Activated CD4-positive, CD25-positive, alpha-beta regulatory T cell (primary cell): ENCODE measurements around the gene TWIST1.

Experiments used
- DNase-seq, 4 experiments: peaks; one replicate each; lab custom pipeline; 2025; lab: John Stamatoyannopoulos, UW

TWIST1 gene

GRCh38 chr7:19113002-19113350, 4.5 kb downstream of the TWIST1 start:
- DNase-seq = no peak

DNA sequence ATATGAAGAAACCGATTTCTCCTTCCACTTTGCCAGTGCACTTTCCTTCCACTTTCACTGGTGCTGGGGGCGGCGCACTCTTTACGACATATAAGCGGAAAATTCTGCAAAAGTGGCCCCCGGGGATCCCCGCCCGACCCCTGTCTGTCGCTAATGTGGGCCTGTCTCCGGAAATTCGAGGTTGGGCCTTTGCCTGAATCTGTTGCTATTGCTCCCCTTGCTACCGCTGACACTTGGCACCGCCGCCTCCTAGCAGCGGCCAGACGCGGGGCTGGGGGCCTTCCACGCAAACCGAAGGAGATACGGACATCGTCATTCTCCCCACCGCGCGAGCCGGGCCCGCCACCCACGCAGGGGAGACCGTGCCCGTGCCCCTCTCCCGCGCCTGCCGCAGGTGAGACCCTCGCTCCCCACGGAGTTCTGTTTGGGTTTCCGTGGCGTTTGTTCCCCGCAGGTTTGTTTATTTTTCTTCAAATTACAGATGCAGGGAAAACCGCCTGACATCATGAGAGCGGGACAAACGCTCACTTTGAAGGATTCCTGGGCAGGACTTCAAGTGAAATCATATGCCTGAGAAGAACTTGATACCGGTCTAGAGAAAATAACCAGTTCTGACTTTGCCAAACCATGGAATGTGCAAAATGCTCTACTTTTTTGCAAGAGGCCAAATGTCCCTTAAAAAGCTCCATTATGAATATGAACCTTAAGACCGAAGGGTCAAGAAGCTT, 5.0 kb downstream of the TWIST1 start:
- DNase-seq = no peak

DNA sequence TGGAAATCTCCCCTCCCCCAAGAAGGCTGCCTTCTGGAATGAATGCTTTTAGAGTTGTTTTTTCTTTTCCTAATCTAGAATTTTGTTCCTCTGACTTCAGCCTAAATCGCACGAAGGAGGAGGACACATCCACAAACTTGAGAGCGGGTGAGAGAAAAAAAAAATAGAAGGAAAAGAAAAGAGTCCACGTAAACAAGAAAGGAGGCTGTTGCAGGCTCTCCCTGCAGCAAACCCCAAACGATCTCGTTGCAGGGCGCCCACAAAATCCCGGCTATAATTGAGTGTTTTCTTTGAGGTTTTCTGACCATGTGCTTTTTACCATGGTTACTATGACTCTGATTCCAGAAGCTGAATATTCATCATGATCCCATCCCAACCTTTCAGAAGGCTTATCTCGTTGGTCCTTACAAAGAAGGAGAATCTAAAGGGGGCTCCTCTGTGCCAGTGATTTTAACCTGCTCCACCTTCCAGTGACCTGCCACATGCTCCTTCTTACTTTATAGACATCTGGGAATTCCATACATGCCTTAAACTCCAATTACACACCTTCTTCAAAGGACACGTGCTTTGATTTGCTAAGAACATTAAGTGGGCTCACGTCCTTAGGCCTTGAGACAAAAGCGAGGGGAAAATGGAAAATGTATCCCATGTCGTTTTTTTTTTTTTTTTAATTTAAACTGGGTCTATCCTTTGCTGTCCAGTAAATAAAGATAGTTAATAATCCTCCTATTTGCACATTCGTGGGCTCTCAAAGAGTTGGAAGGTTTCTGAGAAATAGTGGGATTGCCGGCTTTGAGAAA, 5.8 kb downstream of the TWIST1 start:
- no peak for DNase-seq

DNA sequence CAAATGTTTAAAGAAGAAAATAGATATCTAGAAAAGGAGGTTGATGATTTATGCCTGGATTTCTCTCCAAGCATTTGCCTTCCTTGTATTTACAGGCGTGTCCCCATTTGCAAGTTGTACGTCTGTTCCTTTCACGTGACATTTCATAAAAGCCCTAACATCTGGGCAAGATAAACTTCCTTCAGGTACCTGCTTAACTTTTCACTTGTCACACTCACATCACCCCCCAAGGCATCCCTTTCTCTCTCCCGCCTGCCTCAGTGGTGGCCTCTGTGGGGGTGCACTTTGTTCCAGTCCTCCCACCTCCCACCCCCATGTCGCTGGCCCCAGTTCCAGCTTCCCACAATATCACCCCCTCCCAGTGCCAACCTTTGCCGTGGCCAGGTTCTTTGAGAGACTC, 6.7 kb downstream of the TWIST1 start:
- DNase-seq = no peak

DNA sequence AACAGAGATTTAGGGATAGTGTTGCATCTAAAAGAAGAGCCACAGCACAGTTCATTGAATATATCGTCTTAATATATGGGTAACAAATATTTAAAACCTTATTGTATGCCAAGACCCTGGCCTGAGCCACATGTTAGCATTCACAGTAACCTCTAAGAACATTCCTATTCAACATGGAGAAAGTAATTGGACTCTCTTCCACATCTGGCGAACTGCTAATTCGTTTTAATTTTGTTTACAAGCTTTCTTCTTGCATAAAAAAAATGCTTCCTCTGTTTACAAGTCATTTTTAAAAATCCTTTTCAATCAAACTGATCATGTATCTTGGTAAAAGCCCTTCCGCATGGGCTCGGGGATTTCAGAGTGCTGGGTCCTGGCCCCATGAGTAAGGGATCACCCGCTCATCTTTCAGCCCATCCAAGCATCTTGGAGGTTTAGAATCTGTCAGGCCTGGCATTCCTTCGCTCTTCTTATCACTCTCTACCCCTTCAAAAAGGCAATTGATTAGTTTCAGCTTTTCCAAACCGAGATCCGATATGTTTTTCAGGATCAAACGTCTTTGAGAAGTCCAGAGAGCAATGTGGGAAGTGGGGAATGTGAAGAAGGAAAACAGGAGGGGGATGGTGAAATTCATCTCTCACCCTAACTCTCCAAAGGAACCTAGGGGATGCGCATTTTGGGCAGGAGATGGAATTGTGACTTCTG, 7.3 kb downstream of the TWIST1 start:
- DNase-seq = no peak

DNA sequence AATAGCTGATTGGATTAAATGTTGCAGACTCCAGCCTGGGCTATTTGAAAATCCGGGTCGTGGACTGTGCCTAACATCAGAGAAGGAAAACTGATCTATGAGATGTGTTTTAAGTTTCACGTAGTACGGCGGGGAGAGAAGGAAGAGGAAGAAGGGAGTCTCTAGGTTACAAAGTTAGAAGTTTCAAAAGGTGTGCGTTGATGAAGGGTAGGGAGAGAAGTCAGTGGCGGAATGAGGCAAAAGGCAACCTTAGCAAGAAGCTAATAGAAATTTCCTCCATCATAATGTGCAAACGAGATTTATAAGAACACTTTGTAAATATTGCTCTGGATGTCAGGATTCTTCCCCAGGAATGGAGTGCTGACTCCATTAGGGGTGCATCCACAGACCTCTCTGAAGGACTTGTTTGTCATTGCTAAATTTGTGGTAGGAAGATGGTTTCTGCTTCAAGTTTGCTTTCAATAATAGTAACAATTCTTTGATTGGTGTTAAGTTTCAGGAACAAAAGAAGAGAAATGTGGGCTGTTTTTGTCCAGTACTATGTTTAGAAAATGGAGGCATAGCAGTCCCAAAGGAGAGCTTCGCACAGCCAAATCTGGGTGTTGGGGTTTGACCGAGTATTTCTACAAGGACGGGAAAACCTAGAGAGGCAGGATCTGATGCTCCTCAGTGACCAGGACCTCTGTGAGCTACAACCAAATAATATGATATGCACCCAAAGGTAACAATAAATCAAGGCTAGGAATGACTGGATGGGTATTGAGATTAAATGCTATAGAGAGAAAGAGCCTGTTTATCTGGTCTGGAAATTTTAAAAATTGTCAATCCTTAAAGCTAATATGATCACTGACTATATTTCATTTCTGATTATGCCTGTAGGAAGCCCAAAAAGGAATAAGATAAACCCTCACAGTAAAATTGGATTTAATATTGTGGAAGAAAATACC, 8.2 kb downstream of the TWIST1 start:
- DNase-seq = no peak

DNA sequence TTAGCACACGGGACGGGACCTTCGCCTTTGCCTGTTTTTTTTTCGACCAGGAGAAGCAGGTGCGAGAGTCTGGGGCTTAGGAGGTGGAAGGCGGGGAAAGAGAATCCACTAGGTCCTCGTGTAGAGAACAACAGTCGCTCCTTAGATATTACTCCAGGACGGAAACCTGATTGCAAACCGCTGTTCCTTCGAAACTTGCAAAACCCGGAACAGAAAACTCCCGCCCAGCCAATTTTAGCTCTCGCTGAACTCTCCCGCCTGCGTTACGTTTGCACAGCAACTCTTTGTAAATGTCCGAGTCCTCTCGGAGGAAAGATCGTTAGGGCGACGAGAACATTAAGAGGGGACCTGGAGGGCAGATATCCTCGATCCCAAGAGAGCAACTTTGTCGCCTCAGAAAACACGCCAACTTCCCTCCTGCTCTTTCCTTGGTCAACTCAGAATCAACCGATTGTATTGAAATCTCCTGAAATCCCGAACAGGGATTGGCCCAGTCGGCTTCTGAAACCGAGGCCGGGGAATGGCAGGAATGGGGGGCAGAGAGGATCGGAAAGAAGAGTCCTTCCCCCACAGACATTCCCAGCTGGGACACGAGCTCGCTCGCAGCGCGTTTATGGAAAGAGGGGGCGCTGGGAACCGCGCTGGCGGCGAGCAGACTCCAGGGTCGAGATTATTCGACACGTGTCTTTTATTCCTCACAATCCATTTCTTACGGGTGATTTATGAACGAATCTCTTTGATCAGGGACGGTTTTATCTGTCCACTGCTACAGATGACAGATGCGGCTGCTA, 9.9 kb downstream of the TWIST1 start:
- no peak for DNase-seq

DNA sequence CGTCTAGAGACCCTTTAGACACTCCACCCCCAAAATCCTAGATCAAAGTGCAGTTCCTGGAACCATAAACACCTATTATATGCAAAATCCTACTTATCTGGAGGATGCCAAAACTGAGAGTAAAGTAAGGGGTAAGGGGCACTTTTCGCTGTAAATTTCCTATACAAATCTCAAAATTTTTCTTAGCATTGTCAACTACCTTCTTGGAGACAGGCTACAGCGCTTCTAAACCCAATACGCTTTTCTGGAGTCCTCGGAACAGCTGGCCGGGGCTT, 10.4 kb downstream of the TWIST1 start:
- no peak for DNase-seq

- no peak for DNase-seq
Observed at GRCh38 chr7:19106241-19107080, 11.0 kb downstream of the TWIST1 start.

DNA sequence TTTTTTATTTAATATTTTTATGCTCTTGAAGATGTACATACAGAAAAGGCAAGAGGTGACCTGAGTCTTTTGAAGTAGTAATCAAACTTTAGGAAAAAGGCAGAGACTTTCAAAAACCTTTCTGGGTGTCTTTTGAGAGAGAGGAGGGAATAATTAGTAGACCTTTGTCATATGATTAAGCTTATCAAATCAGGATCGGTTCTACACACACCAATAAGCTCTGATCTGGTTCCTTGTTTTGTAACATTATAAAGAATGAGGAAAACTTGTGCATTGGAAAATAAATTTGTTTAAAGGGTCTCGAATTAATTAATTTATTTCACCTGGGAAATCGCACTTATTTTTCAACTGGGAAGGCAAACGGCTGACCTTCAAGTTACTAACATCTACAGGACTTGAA, 11.9 kb downstream of the TWIST1 start:
- no peak for DNase-seq

- no peak for DNase-seq
Observed at GRCh38 chr7:19104811-19105210, 12.6 kb downstream of the TWIST1 start.

- no peak for DNase-seq
Observed at GRCh38 chr7:19102884-19103283, 14.6 kb downstream of the TWIST1 start.

- no peak for DNase-seq
Observed at GRCh38 chr7:19101909-19102308, 15.5 kb downstream of the TWIST1 start.

DNA sequence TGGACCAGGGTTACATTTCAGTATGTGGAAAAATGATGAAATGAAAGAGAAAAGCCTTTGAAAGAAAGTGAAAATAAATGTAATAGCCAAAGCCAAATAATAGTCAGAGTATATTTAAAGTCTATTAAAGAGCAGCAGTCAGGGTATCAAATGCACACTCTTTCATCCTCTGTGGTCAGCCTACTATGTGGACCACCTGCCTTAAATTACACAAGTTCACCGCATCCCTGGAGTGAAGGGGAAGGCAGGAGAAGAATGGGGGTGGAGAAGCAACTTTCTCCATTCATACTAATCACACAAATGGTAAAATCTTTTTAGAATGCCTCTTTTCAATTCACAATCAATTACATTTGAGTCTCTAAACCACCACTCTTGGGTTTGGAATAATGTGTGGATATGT, 16.0 kb downstream of the TWIST1 start:
- no peak for DNase-seq

DNA sequence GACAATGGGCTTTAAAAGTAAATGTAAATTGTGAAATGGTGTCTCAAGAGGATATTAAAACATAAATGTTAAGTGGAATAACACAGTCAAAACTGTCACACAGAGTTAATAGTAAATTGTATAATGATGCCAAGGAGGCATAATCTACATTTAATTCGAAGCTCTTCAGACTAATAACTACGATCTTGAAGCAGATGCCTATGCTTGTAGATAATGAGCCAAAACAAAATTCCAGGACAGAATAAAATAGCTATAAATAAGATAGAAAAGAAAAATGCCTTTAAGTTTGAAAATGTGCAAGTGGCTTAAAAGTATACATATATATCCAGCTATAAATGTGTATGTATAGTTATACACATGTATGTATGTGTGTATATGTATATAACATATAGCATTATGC, 17.5 kb downstream of the TWIST1 start:
- no peak for DNase-seq

DNA sequence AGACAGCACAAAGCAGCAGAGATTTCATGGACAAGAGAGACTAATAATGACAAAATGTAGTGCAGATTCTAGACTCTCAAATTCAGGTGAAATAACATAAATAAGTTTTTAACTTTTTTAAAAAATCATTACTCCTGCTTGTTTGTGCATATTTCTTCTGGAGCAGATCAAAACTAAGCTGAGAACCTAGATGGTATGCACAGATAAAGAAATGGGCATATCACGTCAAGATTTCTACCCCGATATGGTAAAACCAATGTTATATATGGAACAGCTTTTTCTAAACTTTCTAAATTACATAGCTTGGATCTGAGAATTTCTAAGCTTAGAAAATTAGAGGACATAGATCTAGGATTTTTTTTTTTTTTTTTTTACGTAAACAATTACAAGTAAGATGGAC, 18.2 kb downstream of the TWIST1 start:
- DNase-seq = no peak

DNA sequence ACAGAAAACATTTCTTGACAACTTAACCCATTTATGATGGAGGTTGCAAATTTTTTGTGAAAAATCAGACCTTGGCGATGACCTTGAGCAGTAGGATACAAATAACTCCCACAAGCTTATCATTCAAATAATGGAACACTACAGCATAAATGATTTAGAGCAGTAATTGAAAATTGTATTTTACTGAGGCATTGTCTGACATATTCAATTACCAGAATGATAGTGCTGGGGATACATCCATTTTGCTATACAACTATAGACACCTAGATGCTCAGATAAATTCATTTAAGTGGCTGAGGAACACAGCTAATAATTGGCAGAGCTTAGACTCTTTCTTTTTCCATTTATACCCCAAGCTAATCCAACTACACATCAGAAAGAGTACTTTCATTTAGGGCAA, 18.9 kb downstream of the TWIST1 start:
- no peak for DNase-seq

GRCh38 chr7:19097165-19098055, 20.0 kb downstream of the TWIST1 start:
- no peak for DNase-seq

GRCh38 chr7:19095353-19095860, 22.0 kb downstream of the TWIST1 start:
- no peak for DNase-seq
